OCI-LY3 (cell line): Measurements from ENCODE around the gene C12orf60.

ENCODE experiments used
- H2AFZ ChIP-seq: fragments of 200-600, 300-600 bp; shearing (Covaris generic); 2 replicates; pipeline ENCODE4 v1.6.0; 2014; ENCODE audit warnings: antibody characterized with exemption, low read depth, low read length
- H3K27ac ChIP-seq: fragments of 200-600, 300-600 bp; sonication (generic); 2 replicates; pipeline ENCODE4 v1.5.1; 2014; ENCODE audit warnings: mild to moderate bottlenecking, low read length, moderate library complexity, mixed read lengths
- H3K27me3 ChIP-seq: fragments of 200-600, 300-600 bp; sonication (generic); 2 replicates; pipeline ENCODE4 v1.6.1; 2014; ENCODE audit warnings: low read depth, low read length, mixed read lengths
- H3K36me3 ChIP-seq: fragments of 200-600, 300-600 bp; sonication (generic); replicated peaks from 2 replicates; pipeline ENCODE3; 2014; ENCODE audit warnings: low read depth, low read length, mixed read lengths
- H3K4me1 ChIP-seq: fragments of 300-600, 200-600 bp; sonication (generic); 2 replicates; pipeline ENCODE4 v1.6.1; 2014; ENCODE audit warnings: low read length, mixed read lengths
- H3K4me2 ChIP-seq: fragments of 200-600, 300-600 bp; sonication (generic); 2 replicates; pipeline ENCODE4 v1.6.1; 2014; ENCODE audit warnings: low read length, mixed read lengths
- H3K4me3 ChIP-seq: fragments of 300-600, 200-600 bp; sonication (generic); 2 replicates; pipeline ENCODE4 v1.5.1; 2014; ENCODE audit warnings: antibody characterized with exemption, mild to moderate bottlenecking, low read length, moderate library complexity
- H3K79me2 ChIP-seq: fragments of 300-600, 200-600 bp; shearing (Covaris generic); 2 replicates; pipeline ENCODE4 v1.6.1; 2014; ENCODE audit warnings: mild to moderate bottlenecking, low read length, mixed read lengths
- H3K9ac ChIP-seq: fragments of 300-600, 200-600 bp; shearing (Covaris generic); 2 replicates; pipeline ENCODE4 v1.6.0; 2014; ENCODE audit warnings: mild to moderate bottlenecking, low read length, moderate library complexity
- H3K9me3 ChIP-seq: fragments of 200-600, 300-600 bp; shearing (Covaris generic); 2 replicates; pipeline ENCODE4 v1.6.1; 2014; ENCODE audit warnings: low read length, mixed read lengths; ENCODE audit not compliant: insufficient read depth
- H4K20me1 ChIP-seq: fragments of 200-600, 300-600 bp; sonication (generic); 2 replicates; pipeline ENCODE4 v1.6.1; 2016; ENCODE audit warnings: low read length, mixed read lengths; ENCODE audit not compliant: insufficient read depth
- CTCF ChIP-seq: fragments of 200-600, 300-600 bp; sonication (generic); IDR thresholded peaks from 2 replicates; pipeline ENCODE4 v1.5.1; 2014; ENCODE audit warnings: antibody characterized with exemption, low read length, low read depth
- EZH2phosphoT487 ChIP-seq: fragments of 200-600 bp; shearing (Covaris generic); IDR thresholded peaks from 2 replicates; pipeline ENCODE4 v1.6.1; 2018; ENCODE audit warnings: antibody characterized with exemption, mixed run types, low read depth

The C12orf60 gene

DNA sequence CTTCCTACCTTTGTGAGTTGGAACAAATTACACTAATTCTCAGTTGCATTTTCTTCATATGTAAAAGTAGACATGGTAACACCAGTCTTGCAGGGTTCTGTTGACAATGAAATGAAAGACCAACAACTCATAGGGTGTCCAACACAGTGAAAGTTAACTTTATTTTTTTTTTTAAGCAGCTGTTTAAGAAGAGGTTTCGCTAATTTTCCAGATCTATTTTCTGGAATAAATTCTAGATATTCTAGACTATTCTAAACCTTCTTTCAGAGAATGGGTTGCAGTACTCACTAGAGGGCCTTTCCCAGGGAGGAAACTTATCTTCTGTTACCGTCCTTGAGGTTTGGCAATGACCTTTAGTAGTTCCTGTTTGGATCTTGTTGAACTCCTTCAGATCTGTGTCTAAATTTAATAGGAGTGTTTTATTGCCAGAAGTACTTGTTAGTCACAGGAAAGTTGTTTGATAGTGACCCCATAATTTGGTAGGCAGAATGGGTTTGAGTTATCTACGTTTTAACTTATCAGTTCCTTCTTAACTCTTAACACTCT is 42.6 kb downstream of the C12orf60 start:
- Histone ChIP-seq H3K4me2 (no peak overlapping the region), H3K36me3 (no peaks in the 10 kb centered on the region), H3K79me2 (no peaks in the 10 kb centered on the region)

DNA sequence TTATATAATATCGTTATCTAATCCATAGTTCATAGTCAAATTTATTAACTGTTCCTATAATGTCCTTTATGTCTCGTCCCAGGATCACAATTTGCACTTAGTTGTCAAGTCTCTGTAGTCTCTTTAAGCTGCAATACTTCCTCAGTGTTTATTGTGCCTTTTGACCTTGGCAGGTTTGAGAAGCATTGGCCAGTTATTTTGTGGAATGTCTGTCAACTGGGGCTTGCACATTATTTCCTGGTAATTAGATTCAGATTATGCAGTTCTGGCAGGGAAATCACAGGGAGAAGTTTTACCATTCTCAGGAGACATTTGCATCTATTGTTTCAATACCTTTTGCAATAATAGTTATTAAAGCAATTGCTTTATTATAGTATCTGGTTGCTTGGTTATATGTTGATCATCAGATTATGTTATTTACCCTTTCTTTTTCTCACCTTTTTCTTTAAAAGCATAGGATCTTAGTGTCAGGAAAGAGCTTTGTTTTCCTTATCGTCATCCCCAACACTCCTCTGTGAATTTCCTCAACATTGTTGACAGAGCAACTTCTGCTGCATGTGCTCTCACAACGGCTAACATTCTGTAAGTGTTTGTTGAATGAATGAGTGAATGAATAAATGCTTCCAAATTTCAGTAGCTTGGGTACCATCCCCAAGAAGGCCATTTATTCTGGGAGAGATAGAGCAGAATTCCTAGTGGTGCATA is 43.6 kb downstream of the C12orf60 start:
- no peak overlapping the region for H3K9ac ChIP-seq
- no peak for TF ChIP-seq CTCF
- TF ChIP-seq EZH2phosphoT487: no peak
- H3K4me2 ChIP-seq: no peak overlapping the region
- H3K79me2 ChIP-seq: no peaks in the 10 kb centered on the region
- no peaks in the 10 kb centered on the region for H3K27me3 ChIP-seq
- H3K9me3 ChIP-seq: no peaks in the 10 kb centered on the region
- no peak overlapping the region for H3K4me3 ChIP-seq
- H3K36me3 ChIP-seq: no peaks in the 10 kb centered on the region
- H3K27ac ChIP-seq: no peak overlapping the region
- H3K4me1 ChIP-seq: peaks cover 5% of the 10 kb centered on the region; the same call in 1 of the 2 replicates
- H2AFZ ChIP-seq: no peak overlapping the region
- H4K20me1 ChIP-seq: no peaks in the 10 kb centered on the region

More for the DNA sequence above, 42.6 kb downstream of the C12orf60 start:
- Histone ChIP-seq H3K4me1 (peaks cover 5% of the 10 kb centered on the region), H3K27me3 (no peaks in the 10 kb centered on the region), H2AFZ (no peak overlapping the region), H3K4me3 (no peak overlapping the region), H3K9ac (no peak overlapping the region), H4K20me1 (no peaks in the 10 kb centered on the region), H3K27ac (no peak overlapping the region), H3K9me3 (no peaks in the 10 kb centered on the region)
- TF ChIP-seq EZH2phosphoT487 (no peak), CTCF (no peak)

GRCh38 chr12:14849661-14850060 is 46.2 kb downstream of the C12orf60 start:
- no peaks in the 10 kb centered on the region for H3K36me3 ChIP-seq
- no peak overlapping the region for H3K4me3 ChIP-seq
- peaks cover 5% of the 10 kb centered on the region; the same call in 1 of the 2 replicates for H3K4me1 ChIP-seq
- H3K9ac ChIP-seq: no peak overlapping the region
- TF ChIP-seq CTCF: no peak
- TF ChIP-seq EZH2phosphoT487: no peak
- H3K4me2 ChIP-seq: no peak overlapping the region
- H3K27me3 ChIP-seq: no peaks in the 10 kb centered on the region
- H3K27ac ChIP-seq: no peak overlapping the region
- H3K79me2 ChIP-seq: no peaks in the 10 kb centered on the region
- H2AFZ ChIP-seq: no peak overlapping the region
- no peaks in the 10 kb centered on the region for H3K9me3 ChIP-seq
- H4K20me1 ChIP-seq: no peaks in the 10 kb centered on the region

DNA sequence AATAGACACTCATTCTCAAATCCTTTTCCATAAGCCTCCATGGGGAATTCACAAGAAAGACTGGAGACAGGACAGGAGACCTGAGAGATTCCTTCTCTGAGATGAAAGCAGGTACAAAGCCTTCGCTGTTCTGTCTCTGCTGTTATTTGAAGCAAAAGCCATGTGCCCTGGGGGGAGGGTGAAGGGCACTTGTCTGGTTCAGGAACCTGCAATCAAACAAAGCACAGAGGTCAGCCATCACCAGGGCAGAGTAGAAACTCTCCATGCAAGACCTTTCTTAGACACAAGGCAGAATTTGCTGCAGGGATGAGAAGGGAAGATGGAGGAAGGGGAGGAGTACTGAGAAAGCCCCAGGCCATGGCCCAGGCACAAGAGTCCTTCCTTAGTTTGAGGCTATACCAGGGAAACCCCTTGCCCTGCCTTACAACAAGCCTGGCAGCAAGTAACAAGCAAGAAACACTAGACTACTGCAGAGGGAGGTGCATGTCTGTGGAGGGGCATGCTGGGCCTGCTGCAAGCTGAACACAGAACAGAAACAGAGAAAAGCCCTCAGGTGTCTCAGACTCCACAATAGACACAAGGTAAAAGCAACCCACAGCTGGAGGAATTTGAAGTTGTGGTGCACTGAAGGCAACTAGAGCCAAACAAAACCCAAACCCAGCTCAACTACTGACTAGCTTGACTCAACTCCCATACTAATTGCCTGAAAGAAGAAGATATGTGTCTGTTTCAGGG is 47.6 kb downstream of the C12orf60 start:
- no peaks in the 10 kb centered on the region for H3K79me2 ChIP-seq

More for the DNA sequence above, 47.6 kb downstream of the C12orf60 start:
- Histone ChIP-seq H3K4me3 (no peak overlapping the region), H3K36me3 (no peaks in the 10 kb centered on the region), H3K4me2 (no peak overlapping the region), H3K9ac (no peak overlapping the region), H3K4me1 (peaks cover 5% of the 10 kb centered on the region; the same call in 1 of the 2 replicates), H3K27me3 (no peaks in the 10 kb centered on the region), H2AFZ (no peak overlapping the region), H4K20me1 (no peaks in the 10 kb centered on the region), H3K27ac (no peak overlapping the region), H3K9me3 (no peaks in the 10 kb centered on the region)
- TF ChIP-seq EZH2phosphoT487: no peak
- no peak for TF ChIP-seq CTCF
